K562 (cell line): ENCODE data around the gene ALOX12B. TPM values are rescaled to one million over a fixed set of nuclear protein-coding genes. Genes with fewer than 3 reads are reported as not detected.

Source experiments
- ATF1 ChIP-seq, 2 experiments: fragments of 450-650 bp in 1 of 2; IDR thresholded peaks; 2 replicates each; pipeline ENCODE4 v1.6.1; 2016; ENCODE audit warnings: missing compliant biosample characterization in 1 of 2, missing genetic modification characterization in 1 of 2
- CEBPG ChIP-seq, 3 experiments: fragments of 200-800 bp in 1 of 3; sonication (Bioruptor generic) in 1 of 3; sonication (generic) in 1 of 3; formaldehyde crosslinking in 1 of 3; IDR thresholded peaks in 2 of 3; conservative IDR thresholded peaks in 1 of 3; 2 replicates each; pipeline versions ENCODE4 v1.6.1 to v1.8.0; 2016 to 2022; ENCODE audit warnings: missing compliant biosample characterization in 2 of 3, missing genetic modification characterization in 2 of 3, mild to moderate bottlenecking in 1 of 3, missing genetic modification reagents in 1 of 3
- CXXC5 ChIP-seq: fragments of 250-450 bp; sonication (Bioruptor Pico); IDR thresholded peaks from 2 replicates; pipeline ENCODE4 v1.8.0; 2022; ENCODE audit warnings: inconsistent platforms, mild to moderate bottlenecking, moderate library complexity
- EGR1 ChIP-seq: fragments of 450-650 bp; conservative IDR thresholded peaks from 2 replicates; pipeline ENCODE4 v1.6.1; 2017; ENCODE audit warnings: mild to moderate bottlenecking
- HMGN3 ChIP-seq: IDR thresholded peaks from 2 replicates; pipeline ENCODE4 v1.6.1; 2011; ENCODE audit warnings: borderline replicate concordance, low read depth, mild to moderate bottlenecking, mixed read lengths, low read length; ENCODE audit not compliant: insufficient read length; ENCODE audit errors: extremely low read depth
- HNRNPH1 ChIP-seq: fragments of 200-400 bp; formaldehyde crosslinking; optimal IDR thresholded peaks from 2 replicates; pipeline ENCODE3; 2017; ENCODE audit warnings: low read depth, mild to moderate bottlenecking, low read length, moderate library complexity
- NFIC ChIP-seq: fragments of 450-650 bp; IDR thresholded peaks from 2 replicates; pipeline ENCODE4 v1.6.1; 2017; ENCODE audit warnings: mild to moderate bottlenecking, inconsistent platforms
- PHF20 ChIP-seq: fragments of 450-650 bp; IDR thresholded peaks from 2 replicates; pipeline ENCODE4 v1.6.1; 2018; ENCODE audit not compliant: partially characterized antibody
- RCOR1 ChIP-seq, 2 experiments: IDR thresholded peaks; 2 replicates each; pipeline ENCODE4 v1.6.1; 2012; ENCODE audit warnings: low read depth in 2 of 2, low read length in 2 of 2, borderline replicate concordance in 1 of 2, improper control_type of control experiment in 1 of 2
- SAFB ChIP-seq: fragments of 200-400 bp; formaldehyde crosslinking; IDR thresholded peaks from 2 replicates; pipeline ENCODE4 v1.6.1; 2017; ENCODE audit warnings: low read depth, low read length, borderline replicate concordance
- ZNF384 ChIP-seq: IDR thresholded peaks from 2 replicates; pipeline ENCODE4 v1.6.1; 2012; ENCODE audit warnings: low read depth, low read length, improper control_type of control experiment
- polyA plus RNA-seq, 8 experiments: library from polyadenylated mRNA; depleted of rRNA in 4 of 8; stranded (reverse) in 5 of 8; unstranded in 3 of 8; fragments of >200 nt; fragmentation: Nextera tagmentation in 2 of 8; fragmentation: Illumina TruSeq in 1 of 8; extraction: Ambion mirVana in 2 of 8; extraction: Trizol in 1 of 8; gene quantifications; 2 replicates each; pipeline versions ENCODE4 v1.2.1 to v1.2.3, GENCODE V29; 2011 to 2014; ENCODE audit warnings: inconsistent platforms in 1 of 8, missing spikeins in 1 of 8
- total RNA-seq, 7 experiments: library from RNA; depleted of rRNA in 6 of 7; stranded (reverse); fragments of >200 nt in 6 of 7; fragmentation: Illumina TruSeq in 2 of 7; extraction: Trizol in 2 of 7; gene quantifications; 2 replicates each; pipeline versions ENCODE4 v1.2.1 to v1.2.3, GENCODE V29; 2011 to 2021; ENCODE audit warnings: low replicate concordance in 1 of 7
- TF ChIP-seq, protein P1 (sequence below): sonication (generic); formaldehyde crosslinking; IDR thresholded peaks from 2 replicates; pipeline ENCODE4 v1.5.0; 2020; ENCODE audit warnings: missing genetic modification reagents
- TF ChIP-seq, protein P2 (sequence below): sonication (generic); formaldehyde crosslinking; IDR thresholded peaks from 2 replicates; pipeline ENCODE4 v1.8.0; 2022; ENCODE audit warnings: missing genetic modification reagents, mild to moderate bottlenecking, moderate library complexity, borderline replicate concordance
- TF ChIP-seq, protein P3 (sequence below): sonication (generic); formaldehyde crosslinking; IDR thresholded peaks from 2 replicates; pipeline ENCODE4 v1.9.0; 2022; ENCODE audit warnings: mild to moderate bottlenecking, missing genetic modification reagents
- TF ChIP-seq, protein P4 (sequence below): fragments of 150-350 bp; conservative IDR thresholded peaks from 2 replicates; pipeline ENCODE4 v1.6.1; 2014; ENCODE audit warnings: low read length
- TF ChIP-seq, protein P5 (sequence below), 3 experiments: IDR thresholded peaks in 2 of 3; conservative IDR thresholded peaks in 1 of 3; 2 replicates each; pipeline ENCODE4 v1.5.1; 2011 to 2012; ENCODE audit warnings: low read length in 3 of 3, mild to moderate bottlenecking in 3 of 3, control low read depth in 2 of 3, improper control_type of control experiment in 1 of 3, inconsistent platforms in 1 of 3, low read depth in 1 of 3, mixed read lengths in 1 of 3, moderate library complexity in 1 of 3; ENCODE audit not compliant: insufficient read depth in 2 of 3

Gene ALOX12B
- total and polyA plus RNA-seq, 9 of the 15 experiments (the other 6 are each of a cell fraction or from before 2014, with no cell fraction given): not detected

DNA sequence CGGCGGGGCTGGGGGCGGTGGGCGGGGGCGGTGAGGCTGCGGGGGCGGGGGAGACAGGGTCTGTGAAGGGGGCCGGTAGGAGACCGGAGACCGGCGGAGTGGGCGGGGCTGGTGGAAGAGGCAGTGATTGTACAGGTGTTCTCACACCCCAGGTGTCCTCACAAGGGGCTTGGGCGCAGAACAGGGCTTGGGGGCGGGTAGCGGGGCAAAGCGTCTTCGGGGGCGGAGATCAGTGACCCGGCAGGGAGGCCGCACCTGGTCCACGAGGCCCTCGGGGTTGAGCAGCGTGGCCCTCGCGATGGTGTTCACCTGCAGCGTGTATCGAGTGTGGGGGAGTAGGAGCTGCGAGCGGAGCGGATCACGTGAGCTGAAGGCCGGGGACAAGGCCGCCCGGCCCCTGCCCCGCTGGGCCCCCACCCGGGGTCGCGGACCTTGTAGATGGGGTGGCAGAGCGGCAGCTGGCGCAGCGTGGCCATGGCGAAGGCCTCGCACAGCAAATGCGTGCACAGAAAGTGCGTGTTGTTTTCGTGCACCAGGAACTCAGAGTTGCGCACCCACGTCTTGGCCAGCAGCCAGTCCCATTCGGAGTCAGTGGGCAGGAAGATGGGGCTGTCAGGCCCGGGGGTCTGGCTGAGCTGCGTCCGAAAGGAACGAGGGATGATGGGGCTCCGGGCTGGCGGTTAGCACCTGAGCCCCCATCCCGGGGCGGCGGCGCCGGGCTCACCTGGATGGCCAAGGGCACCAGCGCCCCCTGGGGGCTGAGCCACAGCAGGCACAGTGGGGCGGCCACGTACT is 22.3 kb upstream of the ALOX12B start (continued):
- TF ChIP-seq ATF1 (CRISPR knock-in tag; IDR thresholded peaks at IDR 0.05) (no peak), ATF1 (tag; IDR thresholded peaks at IDR 0.05) (peak; percentile 40; the same call in 1 of the 2 replicates), HMGN3 (peak; percentile 55), NFIC (peak; percentile 93), CXXC5 (peak; percentile 63), HNRNPH1 (no peak), RCOR1 (IDR thresholded peaks at IDR 0.05; ENCODE audit: borderline replicate concordance in 1 of 2, low read depth in 2 of 2, low read length in 2 of 2) (peak in 1 of 2 experiments; percentile 42; a peak in 1 of 4 replicates), ZNF384 (no peak), SAFB (peak; percentile 56; the same call in 1 of the 2 replicates), PHF20 (peak; percentile 26), EGR1 (0 out of 2 replicates have a peak, but pooled peaks have one; percentile 8), CEBPG (CRISPR knock-in tag; IDR thresholded peaks at IDR 0.05) (0 out of 2 replicates have a peak, but pooled peaks have one; percentile 28), CEBPG (tag; conservative IDR thresholded peaks at IDR 0.05 in 1 of 2, IDR thresholded peaks at IDR 0.05 in 1 of 2) (no peak)
- TF ChIP-seq, protein P1, sequence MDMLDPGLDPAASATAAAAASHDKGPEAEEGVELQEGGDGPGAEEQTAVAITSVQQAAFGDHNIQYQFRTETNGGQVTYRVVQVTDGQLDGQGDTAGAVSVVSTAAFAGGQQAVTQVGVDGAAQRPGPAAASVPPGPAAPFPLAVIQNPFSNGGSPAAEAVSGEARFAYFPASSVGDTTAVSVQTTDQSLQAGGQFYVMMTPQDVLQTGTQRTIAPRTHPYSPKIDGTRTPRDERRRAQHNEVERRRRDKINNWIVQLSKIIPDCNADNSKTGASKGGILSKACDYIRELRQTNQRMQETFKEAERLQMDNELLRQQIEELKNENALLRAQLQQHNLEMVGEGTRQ (CRISPR knock-in tag): peak; percentile 68
- TF ChIP-seq, protein P2, sequence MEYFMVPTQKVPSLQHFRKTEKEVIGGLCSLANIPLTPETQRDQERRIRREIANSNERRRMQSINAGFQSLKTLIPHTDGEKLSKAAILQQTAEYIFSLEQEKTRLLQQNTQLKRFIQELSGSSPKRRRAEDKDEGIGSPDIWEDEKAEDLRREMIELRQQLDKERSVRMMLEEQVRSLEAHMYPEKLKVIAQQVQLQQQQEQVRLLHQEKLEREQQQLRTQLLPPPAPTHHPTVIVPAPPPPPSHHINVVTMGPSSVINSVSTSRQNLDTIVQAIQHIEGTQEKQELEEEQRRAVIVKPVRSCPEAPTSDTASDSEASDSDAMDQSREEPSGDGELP (CRISPR knock-in tag): peak; percentile 66; the same call in 1 of the 2 replicates
- TF ChIP-seq, protein P3, sequence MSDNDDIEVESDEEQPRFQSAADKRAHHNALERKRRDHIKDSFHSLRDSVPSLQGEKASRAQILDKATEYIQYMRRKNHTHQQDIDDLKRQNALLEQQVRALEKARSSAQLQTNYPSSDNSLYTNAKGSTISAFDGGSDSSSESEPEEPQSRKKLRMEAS (CRISPR knock-in tag): 0 out of 2 replicates have a peak, but pooled peaks have one; percentile 24
- TF ChIP-seq, protein P4, sequence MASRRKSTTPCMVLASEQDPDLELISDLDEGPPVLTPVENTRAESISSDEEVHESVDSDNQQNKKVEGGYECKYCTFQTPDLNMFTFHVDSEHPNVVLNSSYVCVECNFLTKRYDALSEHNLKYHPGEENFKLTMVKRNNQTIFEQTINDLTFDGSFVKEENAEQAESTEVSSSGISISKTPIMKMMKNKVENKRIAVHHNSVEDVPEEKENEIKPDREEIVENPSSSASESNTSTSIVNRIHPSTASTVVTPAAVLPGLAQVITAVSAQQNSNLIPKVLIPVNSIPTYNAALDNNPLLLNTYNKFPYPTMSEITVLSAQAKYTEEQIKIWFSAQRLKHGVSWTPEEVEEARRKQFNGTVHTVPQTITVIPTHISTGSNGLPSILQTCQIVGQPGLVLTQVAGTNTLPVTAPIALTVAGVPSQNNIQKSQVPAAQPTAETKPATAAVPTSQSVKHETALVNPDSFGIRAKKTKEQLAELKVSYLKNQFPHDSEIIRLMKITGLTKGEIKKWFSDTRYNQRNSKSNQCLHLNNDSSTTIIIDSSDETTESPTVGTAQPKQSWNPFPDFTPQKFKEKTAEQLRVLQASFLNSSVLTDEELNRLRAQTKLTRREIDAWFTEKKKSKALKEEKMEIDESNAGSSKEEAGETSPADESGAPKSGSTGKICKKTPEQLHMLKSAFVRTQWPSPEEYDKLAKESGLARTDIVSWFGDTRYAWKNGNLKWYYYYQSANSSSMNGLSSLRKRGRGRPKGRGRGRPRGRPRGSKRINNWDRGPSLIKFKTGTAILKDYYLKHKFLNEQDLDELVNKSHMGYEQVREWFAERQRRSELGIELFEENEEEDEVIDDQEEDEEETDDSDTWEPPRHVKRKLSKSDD: no peak
- TF ChIP-seq, protein P5, sequence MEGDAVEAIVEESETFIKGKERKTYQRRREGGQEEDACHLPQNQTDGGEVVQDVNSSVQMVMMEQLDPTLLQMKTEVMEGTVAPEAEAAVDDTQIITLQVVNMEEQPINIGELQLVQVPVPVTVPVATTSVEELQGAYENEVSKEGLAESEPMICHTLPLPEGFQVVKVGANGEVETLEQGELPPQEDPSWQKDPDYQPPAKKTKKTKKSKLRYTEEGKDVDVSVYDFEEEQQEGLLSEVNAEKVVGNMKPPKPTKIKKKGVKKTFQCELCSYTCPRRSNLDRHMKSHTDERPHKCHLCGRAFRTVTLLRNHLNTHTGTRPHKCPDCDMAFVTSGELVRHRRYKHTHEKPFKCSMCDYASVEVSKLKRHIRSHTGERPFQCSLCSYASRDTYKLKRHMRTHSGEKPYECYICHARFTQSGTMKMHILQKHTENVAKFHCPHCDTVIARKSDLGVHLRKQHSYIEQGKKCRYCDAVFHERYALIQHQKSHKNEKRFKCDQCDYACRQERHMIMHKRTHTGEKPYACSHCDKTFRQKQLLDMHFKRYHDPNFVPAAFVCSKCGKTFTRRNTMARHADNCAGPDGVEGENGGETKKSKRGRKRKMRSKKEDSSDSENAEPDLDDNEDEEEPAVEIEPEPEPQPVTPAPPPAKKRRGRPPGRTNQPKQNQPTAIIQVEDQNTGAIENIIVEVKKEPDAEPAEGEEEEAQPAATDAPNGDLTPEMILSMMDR (IDR thresholded peaks at IDR 0.05 in 2 of 3, conservative IDR thresholded peaks at IDR 0.05 in 1 of 3; ENCODE audit: insufficient read depth in 2 of 3, low read depth in 1 of 3, low read length in 3 of 3): peak; percentile 77 to 90 (median 84)
